ENCODE measurements around the gene FOLR1.
"Not testable (repeated sequence)": the region's sequence is repeated elsewhere in the genome, so short reads cannot be mapped to it uniquely, and the experiment has no call there.

GRCh38 chr11:72181553-72181958 lies 10.4 kb upstream of the FOLR1 start:
- TF ChIP-seq CTCF (conservative IDR thresholded peaks at IDR 0.05; ENCODE audit: low read depth, low read length) = 0 out of 2 replicates have a peak, but pooled peaks have one; percentile 23
- TF ChIP-seq EZH2 (IDR thresholded peaks at IDR 0.05; ENCODE audit: borderline replicate concordance, low read depth, low read length, poor library complexity, severe bottlenecking) = not testable (repeated sequence)

Measured in A673 (cell line).